Heart left ventricle (tissue), 16 donors: ENCODE data around the gene TULP4. TPM values are rescaled to one million over a fixed set of nuclear protein-coding genes. Genes with fewer than 3 reads are reported as not detected.
"Not testable (repeated sequence)": the region's sequence is repeated elsewhere in the genome, so short reads cannot be mapped to it uniquely, and the experiment has no call there.

ENCODE experiments used
- ATAC-seq, 4 donors: fragments of 200-7000 bp; cut with Tn5 transposase; one replicate each; pipeline ENCODE4 v1.9.1; 2020 to 2022; ENCODE audit warnings: moderate library complexity in 4 of 4, mild to moderate bottlenecking in 3 of 4, moderate number of reproducible peaks in 1 of 4
- DNase-seq, 5 donors: peaks; one replicate each; pipeline ENCODE4 v3.0.0-alpha.2; 2020
- H3K27ac ChIP-seq, 12 donors: fragments of 200-600 bp; sonication (generic) in 4 of 12; one replicate each; pipeline versions ENCODE4 v1.5.0 to v1.8.0; 2016 to 2022; ENCODE audit warnings: mild to moderate bottlenecking in 2 of 12
- H3K27me3 ChIP-seq, 9 donors: fragments of 200-600 bp; sonication (generic) in 2 of 9; one replicate each; pipeline versions ENCODE4 v1.5.1 to v1.8.0; 2016 to 2022; ENCODE audit warnings: mild to moderate bottlenecking in 3 of 9
- H3K36me3 ChIP-seq, 9 donors: fragments of 200-600 bp; sonication (generic) in 2 of 9; one replicate each; pipeline versions ENCODE4 v1.5.0 to v1.8.0; 2018 to 2022; ENCODE audit warnings: mild to moderate bottlenecking in 2 of 9
- H3K4me1 ChIP-seq, 12 donors: fragments of 200-600 bp; sonication (generic) in 4 of 12; one replicate each; pipeline versions ENCODE4 v1.5.0 to v1.8.0; 2016 to 2022; ENCODE audit warnings: mild to moderate bottlenecking in 3 of 12
- H3K4me3 ChIP-seq, 12 donors: fragments of 200-600 bp; sonication (generic) in 4 of 12; one replicate each; pipeline versions ENCODE4 v1.5.0 to v1.8.0; 2017 to 2022; ENCODE audit warnings: mild to moderate bottlenecking in 9 of 12, moderate library complexity in 4 of 12
- H3K9me3 ChIP-seq, 12 donors: fragments of 200-600 bp; sonication (generic) in 4 of 12; one replicate each; pipeline versions ENCODE4 v1.5.0 to v1.8.0; 2016 to 2022; ENCODE audit warnings: mild to moderate bottlenecking in 1 of 12
- POLR2A ChIP-seq, 2 donors: fragments of 450-650 bp; IDR thresholded peaks; one replicate each; pipeline ENCODE4 v1.6.1; 2017; ENCODE audit warnings: antibody characterized with exemption in 2 of 2, mild to moderate bottlenecking in 2 of 2, moderate library complexity in 2 of 2
- WGBS, 4 donors: extraction: QIAGEN DNeasy Blood & Tissue Kit in 2 of 4; methylation state at CpG; one replicate each; pipeline versions ENCODE4 v1.1.5 to v1.1.7; 2013 to 2018; 5-methylcytosine and 5-hydroxymethylcytosine counted together
- intact Hi-C, 10 donors: fragments of 100-400 bp; cut with DNase I; formaldehyde crosslinking; loops; one replicate each; pipeline versions ENCODE4 v1.11.1 to v1.14.2; 2022
- polyA plus RNA-seq, 2 donors: library from polyadenylated mRNA; stranded (reverse); fragments of 200-250 nt; gene quantifications; one replicate each; pipeline ENCODE4 v1.2.3, GENCODE V29; 2013
- total RNA-seq, 9 donors: library from RNA; depleted of rRNA in 2 of 9; stranded (reverse); fragments of >200 nt in 2 of 9; fragmentation: NEBNext Ultra II Directional in 3 of 9; extraction: Animal tissue kit (Norgen Biotek cat#: 25700) in 3 of 9; gene quantifications; one replicate each; pipeline versions ENCODE4 v1.1.0 to v1.2.4, GENCODE V29; 2016 to 2023
- TF ChIP-seq, protein P1 (sequence below), 12 donors: fragments of 200-600 bp; sonication (generic) in 4 of 12; IDR thresholded peaks; one replicate each; pipeline versions ENCODE4 v1.5.0 to v1.8.0; 2018 to 2022; ENCODE audit warnings: antibody characterized with exemption in 12 of 12, mild to moderate bottlenecking in 5 of 12
- donor health status: ischemic (EF 13 %, LVEDD 7.1; RV severe dilation, severe dysfunction).
- donor health status: healthy with polysubstance abuse.
- donor health status: DM: no; HTN: yes; CAD: no.
- donor health status: DM: no; HTN: no; CAD: no.
- donor health status: ischemic (EF 25% LVEDD 6.9; RV normal size, moderate dysfunction).
- donor health status: ischemic (EF 25% LVEDD 5.7; RV mildly dilated, moderate dysfunction).
- donor health status: healthy.
- donor health status: DM: yes; HTN: yes; CAD: no.
- donor health status: ischemic (EF 35%, LVEDD 5.7; RV mildly dilated, moderate dysfunction).
- donor health status: nonischemic (EF 11% LVEDD 7.7; RV severe dilation, severe dysfunction).
- donor health status: DM: yes; HTN: yes; CAD: no.
- donor health status: PGD.
- donor health status: ischemic (EF 29% LVEDD 5.4; RV normal size, mild dysfunction).
- donor health status: nonischemic (EF 23%, LVEDD 6.1; RV moderate dilation, normal function).

The TULP4 gene
- total and polyA plus RNA-seq, 11 donors, result 9.6 to 134 (median 93.0) TPM

DNA sequence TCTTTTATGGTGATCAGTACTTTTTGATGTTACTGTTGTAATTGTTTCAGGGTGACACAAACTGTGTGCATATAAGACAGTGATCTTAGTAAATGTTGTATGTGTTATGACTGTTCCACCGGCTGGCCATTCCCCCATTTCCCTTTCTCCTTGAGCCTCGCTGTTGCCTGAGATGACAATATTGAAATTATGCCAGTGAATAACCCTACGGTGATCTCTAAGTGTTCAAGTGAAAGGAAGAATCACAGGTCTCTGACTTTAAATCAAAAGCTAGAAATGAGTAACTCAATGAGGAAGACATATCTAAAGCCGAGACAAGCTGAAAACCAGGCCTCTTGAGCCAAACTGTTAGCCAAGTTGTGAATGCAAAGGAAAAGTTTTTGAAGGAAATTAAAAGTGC, 32.3 kb downstream of the TULP4 start:
- Histone ChIP-seq H3K4me1 (no peaks in the 10 kb centered on the region), H3K9me3 (peaks cover 0 to 19% (median 2%) of the 10 kb centered on the region in 12 donors), H3K27me3 (no peaks in the 10 kb centered on the region), H3K36me3 (no peaks in the 10 kb centered on the region), H3K27ac (no peak overlapping the region), H3K4me3 (no peak overlapping the region)
- TF ChIP-seq POLR2A (IDR thresholded peaks at IDR 0.05), result no peak
- TF ChIP-seq, protein P1, sequence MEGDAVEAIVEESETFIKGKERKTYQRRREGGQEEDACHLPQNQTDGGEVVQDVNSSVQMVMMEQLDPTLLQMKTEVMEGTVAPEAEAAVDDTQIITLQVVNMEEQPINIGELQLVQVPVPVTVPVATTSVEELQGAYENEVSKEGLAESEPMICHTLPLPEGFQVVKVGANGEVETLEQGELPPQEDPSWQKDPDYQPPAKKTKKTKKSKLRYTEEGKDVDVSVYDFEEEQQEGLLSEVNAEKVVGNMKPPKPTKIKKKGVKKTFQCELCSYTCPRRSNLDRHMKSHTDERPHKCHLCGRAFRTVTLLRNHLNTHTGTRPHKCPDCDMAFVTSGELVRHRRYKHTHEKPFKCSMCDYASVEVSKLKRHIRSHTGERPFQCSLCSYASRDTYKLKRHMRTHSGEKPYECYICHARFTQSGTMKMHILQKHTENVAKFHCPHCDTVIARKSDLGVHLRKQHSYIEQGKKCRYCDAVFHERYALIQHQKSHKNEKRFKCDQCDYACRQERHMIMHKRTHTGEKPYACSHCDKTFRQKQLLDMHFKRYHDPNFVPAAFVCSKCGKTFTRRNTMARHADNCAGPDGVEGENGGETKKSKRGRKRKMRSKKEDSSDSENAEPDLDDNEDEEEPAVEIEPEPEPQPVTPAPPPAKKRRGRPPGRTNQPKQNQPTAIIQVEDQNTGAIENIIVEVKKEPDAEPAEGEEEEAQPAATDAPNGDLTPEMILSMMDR (IDR thresholded peaks at IDR 0.05), result no peak
- 87 to 92% (median 88%) methylated on average over 4 of the region's 4 CpGs for WGBS, 4 donors
- no peak for ATAC-seq
- no peak for DNase-seq
- intact Hi-C loops, result no loop called here

- WGBS, 4 donors, result 93 to 94% (median 93%) methylated on average over 6 of the region's 6 CpGs
Measured at GRCh38 chr6:158345444-158345843, 33.2 kb downstream of the TULP4 start.

GRCh38 chr6:158347335-158347734, 35.1 kb downstream of the TULP4 start:
- Histone ChIP-seq H3K4me1 (no peaks in the 10 kb centered on the region), H3K36me3 (no peaks in the 10 kb centered on the region), H3K4me3 (no peak overlapping the region), H3K27me3 (no peaks in the 10 kb centered on the region), H3K9me3 (peaks cover 0 to 19% (median 2%) of the 10 kb centered on the region in 12 donors), H3K27ac (no peak overlapping the region)
- ATAC-seq (no peak), DNase-seq (no peak)
- WGBS, 4 donors, result 83 to 99% (median 95%) methylated on average over 2 of the region's 2 CpGs
- TF ChIP-seq, protein P1 (IDR thresholded peaks at IDR 0.05), result no peak
- no peak for TF ChIP-seq POLR2A (IDR thresholded peaks at IDR 0.05)
- intact Hi-C loops, result no loop called here

More at GRCh38 chr6:158345444-158345843, 33.2 kb downstream of the TULP4 start:
- ATAC-seq, H3K27me3 ChIP-seq, DNase-seq, H3K4me3 ChIP-seq, H3K36me3 ChIP-seq, H3K27ac ChIP-seq, H3K4me1 ChIP-seq, intact Hi-C loops: not testable (repeated sequence)
- H3K9me3 ChIP-seq, result peaks cover 0 to 19% (median 2%) of the 10 kb centered on the region in 12 donors

DNA sequence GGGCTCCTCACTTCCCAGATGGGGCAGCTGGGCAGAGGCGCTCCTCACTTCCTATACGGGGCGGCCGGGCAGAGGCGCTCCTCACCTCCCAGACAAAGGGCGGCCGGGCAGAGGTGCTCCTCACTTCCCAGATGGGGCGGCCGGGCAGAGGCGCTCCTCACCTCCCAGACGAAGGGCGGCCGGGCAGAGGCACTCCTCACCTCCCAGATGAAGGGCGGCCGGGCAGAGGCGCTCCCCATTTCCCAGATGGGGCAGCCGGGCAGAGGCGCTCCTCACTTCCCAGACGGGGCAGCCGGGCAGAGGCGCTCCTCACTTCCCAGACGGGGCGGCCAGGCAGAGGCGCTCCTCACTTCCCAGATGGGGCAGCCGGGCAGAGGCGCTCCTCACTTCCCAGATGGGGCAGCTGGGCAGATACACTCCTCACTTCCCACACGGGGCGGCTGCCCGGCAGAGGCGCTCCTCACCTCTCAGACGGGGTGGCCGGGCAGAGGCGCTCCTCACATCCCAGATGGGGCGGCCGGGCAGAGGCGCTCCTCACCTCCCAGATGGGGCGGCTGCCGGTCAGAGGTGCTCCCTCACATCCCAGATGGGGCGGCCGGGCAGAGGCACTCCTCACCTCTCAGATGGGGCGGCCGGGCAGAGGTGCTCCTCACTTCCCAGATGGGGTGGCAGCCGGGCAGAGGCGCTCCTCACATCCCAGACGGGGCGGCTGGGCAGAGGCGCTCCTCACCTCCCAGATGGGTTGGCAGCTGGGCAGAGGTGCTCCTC, 36.7 kb downstream of the TULP4 start:
- H3K4me1 ChIP-seq, H3K27me3 ChIP-seq, H3K4me3 ChIP-seq, DNase-seq, intact Hi-C loops, H3K27ac ChIP-seq, H3K36me3 ChIP-seq, ATAC-seq: not testable (repeated sequence)
- peaks cover 0 to 19% (median 2%) of the 10 kb centered on the region in 12 donors for H3K9me3 ChIP-seq
- WGBS, 4 donors, result 89 to 93% (median 90%) methylated on average over 23 to 47 of the region's 47 CpGs

DNA sequence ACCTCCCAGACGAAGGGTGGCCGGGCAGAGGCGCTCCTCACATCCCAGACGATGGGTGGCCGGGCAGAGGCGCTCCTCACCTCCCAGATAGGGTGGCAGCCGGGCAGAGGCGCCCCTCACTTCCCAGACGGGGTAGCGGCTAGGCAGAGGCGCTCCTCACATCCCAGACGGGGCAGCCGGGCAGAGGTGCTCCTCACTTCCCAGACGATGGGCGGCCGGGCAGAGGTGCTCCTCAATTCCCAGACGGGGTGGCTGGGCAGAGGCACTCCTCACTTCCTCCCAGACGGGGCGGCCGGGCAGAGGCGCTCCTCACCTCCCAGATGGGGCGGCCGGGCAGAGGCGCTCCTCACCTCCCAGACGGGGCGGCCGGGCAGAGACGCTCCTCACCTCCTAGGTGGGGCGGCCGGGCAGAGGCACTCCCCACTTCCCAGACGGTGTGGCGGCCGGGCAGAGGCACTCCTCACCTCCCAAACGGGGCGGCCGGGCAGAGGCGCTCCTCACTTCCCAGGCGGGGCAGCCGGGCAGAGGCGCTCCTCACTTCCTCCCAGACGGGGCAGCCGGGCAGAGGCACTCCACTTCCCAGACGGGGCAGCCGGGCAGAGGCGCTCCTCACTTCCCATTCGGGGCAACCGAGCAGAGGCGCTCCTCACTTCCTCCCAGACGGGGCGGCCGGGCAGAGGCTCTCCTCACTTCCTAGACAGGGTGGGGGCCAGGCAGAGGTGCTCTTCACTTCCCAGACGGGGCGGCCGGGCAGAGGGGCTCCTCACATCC, 37.4 kb downstream of the TULP4 start:
- H3K27ac ChIP-seq, H3K4me1 ChIP-seq, H3K4me3 ChIP-seq, intact Hi-C loops, ATAC-seq, H3K27me3 ChIP-seq, H3K36me3 ChIP-seq, DNase-seq: not testable (repeated sequence)
- WGBS, 4 donors, result 97 to 98% (median 97%) methylated on average over 13 to 54 of the region's 54 CpGs
- H3K9me3 ChIP-seq, result peaks cover 0 to 17% (median 2%) of the 10 kb centered on the region in 12 donors

DNA sequence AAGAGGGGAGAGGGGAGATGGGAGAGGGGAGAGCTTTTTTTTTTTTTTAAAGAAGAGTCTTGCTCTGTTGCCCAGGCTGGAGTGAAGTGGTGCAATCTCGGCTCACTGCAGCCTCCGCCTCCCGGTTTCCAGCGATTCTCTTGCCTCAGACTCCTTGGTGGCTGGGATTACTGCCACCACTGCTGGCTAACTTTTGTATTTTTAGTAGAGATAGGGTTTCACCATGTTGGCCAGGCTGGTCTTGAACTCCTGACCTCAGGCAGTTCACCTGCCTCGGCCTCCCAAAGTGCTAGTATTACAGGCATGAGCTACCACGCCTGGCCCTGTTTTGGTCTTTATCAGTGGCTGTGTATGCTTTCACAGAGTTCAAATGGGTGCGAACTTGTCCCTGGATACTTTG, 38.5 kb downstream of the TULP4 start:
- intact Hi-C loops, H3K27me3 ChIP-seq, H3K36me3 ChIP-seq, DNase-seq, ATAC-seq, H3K4me1 ChIP-seq, H3K27ac ChIP-seq, H3K4me3 ChIP-seq, H3K9me3 ChIP-seq: not testable (repeated sequence)
- 90 to 98% (median 98%) methylated on average over 7 of the region's 7 CpGs for WGBS, 4 donors
